ENCODE results near the gene CDIP1.

Gene CDIP1

DNA sequence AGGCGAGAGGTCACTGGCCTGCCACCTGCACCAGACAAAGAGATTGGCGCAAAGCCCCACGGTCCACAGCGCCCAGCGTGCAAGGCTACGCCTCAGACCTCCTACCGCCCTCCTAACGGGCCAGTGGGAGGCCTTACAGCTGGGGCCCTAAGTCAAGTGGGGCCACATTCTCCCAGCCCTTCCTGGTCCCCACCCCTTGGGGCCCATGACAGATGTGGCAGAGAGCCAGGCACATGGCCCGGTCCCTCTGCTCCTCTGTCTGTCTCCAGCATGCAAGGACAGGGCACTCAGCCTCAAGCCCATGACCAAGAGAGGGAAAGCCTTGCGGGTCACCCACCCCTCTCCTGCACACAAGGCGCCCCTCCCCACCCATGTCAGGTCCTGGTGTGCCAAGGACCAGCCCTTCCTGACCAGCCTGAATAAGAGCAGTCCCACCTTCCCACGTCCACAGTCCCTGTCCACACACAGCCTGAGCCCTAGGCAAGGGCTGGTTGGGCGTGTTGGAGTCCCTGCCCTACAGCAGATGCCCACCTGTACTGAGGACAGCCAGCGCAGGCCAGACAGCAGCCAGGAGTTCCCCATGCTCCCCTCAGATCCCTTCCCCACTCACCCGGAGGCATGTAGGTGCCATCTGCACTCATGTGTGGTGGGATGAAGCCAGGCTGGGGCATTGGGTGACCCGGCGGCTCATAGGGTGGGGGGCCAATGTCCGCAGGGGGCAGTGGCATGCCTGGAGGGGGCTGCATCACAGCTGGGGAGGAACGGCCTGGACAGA lies 25.3 kb downstream of the CDIP1 start:
- Histone ChIP-seq H3K9me2 (replicated peaks; ENCODE audit: insufficient read depth, low read length) (no peaks in the 10 kb centered on the region), H3K27ac (ENCODE audit: low read length) (peak overlapping the region; percentile 87; the same call in 1 of the 2 replicates), H3K36me3 (replicated peaks; ENCODE audit: insufficient read depth, low read length) (no peaks in the 10 kb centered on the region), H3K79me2 (ENCODE audit: low read length) (peaks cover 73% of the 10 kb centered on the region), H3K4me3 (ENCODE audit: low read length) (no peak overlapping the region), H4K20me1 (ENCODE audit: insufficient read depth, low read length) (no peaks in the 10 kb centered on the region), H3K27me3 (replicated peaks; ENCODE audit: insufficient read depth, low read length) (no peaks in the 10 kb centered on the region), H3K9me3 (replicated peaks; ENCODE audit: insufficient read depth, low read length) (no peaks in the 10 kb centered on the region), H2AFZ (ENCODE audit: low read length) (no peak overlapping the region), H3K4me2 (ENCODE audit: low read depth, low read length) (peak overlapping the region; percentile 75), H3K9ac (ENCODE audit: low read length) (peak overlapping the region; percentile 72; the same call in 1 of the 2 replicates), H3F3A (ENCODE audit: insufficient read depth, low read length) (peaks cover 42% of the 10 kb centered on the region), H3K4me1 (ENCODE audit: low read length) (peaks cover 49% of the 10 kb centered on the region)
- TF ChIP-seq CTCF (IDR thresholded peaks at IDR 0.05; ENCODE audit: low read length), result no peak
- no peak for DNase-seq

GRCh38 chr16:4512473-4512872 lies 26.1 kb downstream of the CDIP1 start:
- no peak overlapping the region for H3K4me3 ChIP-seq (ENCODE audit: low read length)
- H3K9me3 ChIP-seq (replicated peaks; ENCODE audit: insufficient read depth, low read length), result no peaks in the 10 kb centered on the region
- H3K79me2 ChIP-seq (ENCODE audit: low read length), result peaks cover 69% of the 10 kb centered on the region
- TF ChIP-seq CTCF (IDR thresholded peaks at IDR 0.05; ENCODE audit: low read length), result no peak
- no peak for TF ChIP-seq EZH2 (optimal IDR thresholded peaks at IDR 0.05; ENCODE audit: low read depth, low read length)
- TF ChIP-seq EZH2phosphoT487 (IDR thresholded peaks at IDR 0.05; ENCODE audit: low read length), result no peak
- H3K36me3 ChIP-seq (replicated peaks; ENCODE audit: insufficient read depth, low read length), result 0 out of 2 replicates have a peak, but pooled peaks cover 3% of the 10 kb centered on the region
- peaks cover 41% of the 10 kb centered on the region for H3K4me1 ChIP-seq (ENCODE audit: low read length)
- no peaks in the 10 kb centered on the region for H3K27me3 ChIP-seq (replicated peaks; ENCODE audit: insufficient read depth, low read length)
- no peak overlapping the region for H3K27ac ChIP-seq (ENCODE audit: low read length)
- H3K9ac ChIP-seq (ENCODE audit: low read length), result no peak overlapping the region
- no peaks in the 10 kb centered on the region for H4K20me1 ChIP-seq (ENCODE audit: insufficient read depth, low read length)
- no peak for DNase-seq
- no peak overlapping the region for H3K4me2 ChIP-seq (ENCODE audit: low read depth, low read length)
- peaks cover 34% of the 10 kb centered on the region for H3F3A ChIP-seq (ENCODE audit: insufficient read depth, low read length)
- no peaks in the 10 kb centered on the region for H3K9me2 ChIP-seq (replicated peaks; ENCODE audit: insufficient read depth, low read length)
- H2AFZ ChIP-seq (ENCODE audit: low read length), result no peak overlapping the region

DNA sequence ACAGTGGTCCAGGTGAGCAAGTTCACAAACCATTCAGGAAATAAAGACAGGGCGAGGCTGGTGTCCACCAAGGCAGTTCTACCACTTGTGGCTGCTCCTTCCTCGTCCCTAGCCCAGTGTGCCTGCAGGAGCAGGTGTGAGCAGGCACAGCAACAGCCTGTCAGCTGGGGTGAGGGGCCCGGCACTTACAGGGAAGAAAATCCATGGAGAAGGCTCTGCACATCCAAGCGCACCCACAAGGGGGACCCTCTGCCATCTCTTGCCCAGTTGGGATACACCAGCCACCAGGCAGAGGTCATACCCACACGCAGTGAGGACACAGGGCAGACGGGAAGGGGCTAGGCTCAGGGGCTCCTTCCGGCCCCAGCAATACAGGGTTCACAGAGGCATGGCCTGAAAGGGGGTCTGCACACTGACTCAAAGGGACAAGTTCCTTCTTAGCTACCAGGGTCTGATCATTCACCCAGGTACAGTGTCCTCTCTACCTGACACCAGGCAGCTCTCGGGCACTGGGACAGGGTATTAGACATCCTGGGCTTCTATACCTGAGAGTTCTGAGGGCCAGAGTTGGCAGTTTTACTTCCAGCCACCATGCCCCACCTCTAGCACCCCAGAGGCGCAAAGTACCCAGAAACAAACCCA lies 27.0 kb downstream of the CDIP1 start:
- Histone ChIP-seq H3K27ac (ENCODE audit: low read length) (no peak overlapping the region), H3K9me3 (replicated peaks; ENCODE audit: insufficient read depth, low read length) (no peaks in the 10 kb centered on the region), H3K36me3 (replicated peaks; ENCODE audit: insufficient read depth, low read length) (0 out of 2 replicates have a peak, but pooled peaks cover 4% of the 10 kb centered on the region), H4K20me1 (ENCODE audit: insufficient read depth, low read length) (no peaks in the 10 kb centered on the region), H3K9ac (ENCODE audit: low read length) (no peak overlapping the region), H3K27me3 (replicated peaks; ENCODE audit: insufficient read depth, low read length) (no peaks in the 10 kb centered on the region), H3K4me1 (ENCODE audit: low read length) (peaks cover 35% of the 10 kb centered on the region), H2AFZ (ENCODE audit: low read length) (no peak overlapping the region), H3K79me2 (ENCODE audit: low read length) (peaks cover 60% of the 10 kb centered on the region), H3K4me2 (ENCODE audit: low read depth, low read length) (no peak overlapping the region), H3F3A (ENCODE audit: insufficient read depth, low read length) (peaks cover 33% of the 10 kb centered on the region), H3K4me3 (ENCODE audit: low read length) (no peak overlapping the region), H3K9me2 (replicated peaks; ENCODE audit: insufficient read depth, low read length) (no peaks in the 10 kb centered on the region)
- no peak for TF ChIP-seq EZH2phosphoT487 (IDR thresholded peaks at IDR 0.05; ENCODE audit: low read length)
- no peak for TF ChIP-seq EZH2 (optimal IDR thresholded peaks at IDR 0.05; ENCODE audit: low read depth, low read length)
- peak; percentile 36 for TF ChIP-seq CTCF (IDR thresholded peaks at IDR 0.05; ENCODE audit: low read length)
- DNase-seq, result peak; percentile 10

All from MM.1S (cell line).